ENCODE results near the gene NTHL1. TPM values are rescaled to one million over a fixed set of nuclear protein-coding genes. Genes with fewer than 3 reads are reported as not detected.

NTHL1 gene
- total RNA-seq, 4 donors from 2014 or later, result 3.5 to 13.6 (median 6.4) TPM

GRCh38 chr16:2077016-2077415 lies 29.4 kb upstream of the NTHL1 start:
- in situ Hi-C loops (cut with MboI; ENCODE audit: low sequenced_read_pairs in 4 of 4), result no loop called here
- peaks cover 0 to 81% of the 10 kb centered on the region in 2 donors for H3K36me3 ChIP-seq
- H3K4me1 ChIP-seq, result no peaks in the 10 kb centered on the region
- H3K27ac ChIP-seq, result no peak overlapping the region
- H3K4me3 ChIP-seq, result no peak overlapping the region
- no peak for DNase-seq
- TF ChIP-seq POLR2A (IDR thresholded peaks at IDR 0.05), result no peak
- TF ChIP-seq CTCF (IDR thresholded peaks at IDR 0.05 in 4 of 5, conservative IDR thresholded peaks at IDR 0.05 in 1 of 5), result no peak
- no peaks in the 10 kb centered on the region for H3K27me3 ChIP-seq
- no peaks in the 10 kb centered on the region for H3K9me3 ChIP-seq
- intact Hi-C loops (cut with DNase I; ENCODE audit: low total_unique reads), result no loop called here
- no peak for ATAC-seq

- Histone ChIP-seq H3K9me3 (no peaks in the 10 kb centered on the region), H3K4me1 (no peaks in the 10 kb centered on the region), H3K4me3 (no peak overlapping the region), H3K27ac (no peak overlapping the region), H3K27me3 (no peaks in the 10 kb centered on the region), H3K36me3 (peaks cover 0 to 83% of the 10 kb centered on the region in 2 donors)
- intact Hi-C loops (cut with DNase I; ENCODE audit: low total_unique reads) (no loop called here), in situ Hi-C loops (cut with MboI; ENCODE audit: low sequenced_read_pairs in 4 of 4) (no loop called here)
- DNase-seq, result no peak
- no peak for ATAC-seq
- TF ChIP-seq CTCF (IDR thresholded peaks at IDR 0.05 in 4 of 5, conservative IDR thresholded peaks at IDR 0.05 in 1 of 5) (no peak), POLR2A (IDR thresholded peaks at IDR 0.05) (no peak)
Measured at GRCh38 chr16:2076072-2076865, 28.6 kb upstream of the NTHL1 start.

GRCh38 chr16:2075631-2076030 lies 28.0 kb upstream of the NTHL1 start:
- no peak for TF ChIP-seq CTCF (IDR thresholded peaks at IDR 0.05 in 4 of 5, conservative IDR thresholded peaks at IDR 0.05 in 1 of 5)
- TF ChIP-seq POLR2A (IDR thresholded peaks at IDR 0.05), result no peak
- in situ Hi-C loops (cut with MboI; ENCODE audit: low sequenced_read_pairs in 4 of 4), result no loop called here
- Histone ChIP-seq H3K4me1 (no peaks in the 10 kb centered on the region), H3K4me3 (no peak overlapping the region), H3K9me3 (no peaks in the 10 kb centered on the region), H3K36me3 (peaks cover 0 to 89% of the 10 kb centered on the region in 2 donors), H3K27ac (no peak overlapping the region), H3K27me3 (no peaks in the 10 kb centered on the region)
- DNase-seq, result no peak
- ATAC-seq, result no peak
- intact Hi-C loops (cut with DNase I; ENCODE audit: low total_unique reads), result no loop called here

GRCh38 chr16:2074071-2074470 lies 26.4 kb upstream of the NTHL1 start:
- Histone ChIP-seq H3K27me3 (no peaks in the 10 kb centered on the region), H3K9me3 (no peaks in the 10 kb centered on the region), H3K36me3 (peaks cover 0 to 87% of the 10 kb centered on the region in 2 donors), H3K4me3 (no peak overlapping the region), H3K27ac (no peak overlapping the region), H3K4me1 (no peaks in the 10 kb centered on the region)
- in situ Hi-C loops (cut with MboI; ENCODE audit: low sequenced_read_pairs in 4 of 4), result no loop called here
- DNase-seq, result no peak
- intact Hi-C loops (cut with DNase I; ENCODE audit: low total_unique reads), result no loop called here
- no peak for ATAC-seq
- TF ChIP-seq POLR2A (IDR thresholded peaks at IDR 0.05), result no peak
- TF ChIP-seq CTCF (IDR thresholded peaks at IDR 0.05 in 4 of 5, conservative IDR thresholded peaks at IDR 0.05 in 1 of 5), result no peak

All from gastrocnemius medialis (tissue), 4 donors.